Measurements from ENCODE around the gene CPA3. TPM values are rescaled to one million over a fixed set of nuclear protein-coding genes. Genes with fewer than 3 reads are reported as not detected.

Gene CPA3
- total and polyA plus RNA-seq, 2 donors from 2014 or later = 47.9 TPM; not detected in 1

GRCh38 chr3:148873270-148873927, 8.3 kb downstream of the CPA3 start:
- Histone ChIP-seq H3K27ac (ENCODE audit: low read depth in 2 of 2, low read length in 2 of 2) (no peak overlapping the region), H3K27me3 (ENCODE audit: control insufficient read depth, insufficient read depth, low read length) (no peaks in the 10 kb centered on the region), H3K9ac (ENCODE audit: low read length in 3 of 3) (no peak overlapping the region), H3K4me3 (ENCODE audit: low read length in 3 of 3) (no peak overlapping the region), H3K4me1 (ENCODE audit: control insufficient read depth in 2 of 3, insufficient read depth in 2 of 3, low read depth in 1 of 3, low read length in 3 of 3) (no peaks in the 10 kb centered on the region), H3K36me3 (ENCODE audit: control insufficient read depth in 2 of 3, insufficient read depth in 3 of 3, low read length in 3 of 3) (no peaks in the 10 kb centered on the region), H3K9me3 (ENCODE audit: control insufficient read depth in 2 of 3, insufficient read depth in 1 of 3, low read length in 3 of 3) (no peaks in the 10 kb centered on the region)
- DNase-seq = no peak
- intact Hi-C loops (cut with DNase I) = no loop called here
- TF ChIP-seq CTCF (IDR thresholded peaks at IDR 0.05; ENCODE audit: borderline replicate concordance, extremely low read depth, insufficient read depth) = no peak
- no peak for FAIRE-seq

GRCh38 chr3:148873977-148874376, 8.9 kb downstream of the CPA3 start:
- no peak for DNase-seq
- H3K4me1 ChIP-seq (ENCODE audit: control insufficient read depth in 2 of 3, insufficient read depth in 2 of 3, low read depth in 1 of 3, low read length in 3 of 3) = no peaks in the 10 kb centered on the region
- no peak overlapping the region for H3K9ac ChIP-seq (ENCODE audit: low read length in 3 of 3)
- no peak for TF ChIP-seq CTCF (IDR thresholded peaks at IDR 0.05; ENCODE audit: borderline replicate concordance, extremely low read depth, insufficient read depth)
- H3K4me3 ChIP-seq (ENCODE audit: low read length in 3 of 3) = no peak overlapping the region
- H3K27me3 ChIP-seq (ENCODE audit: control insufficient read depth, insufficient read depth, low read length) = no peaks in the 10 kb centered on the region
- no peaks in the 10 kb centered on the region for H3K9me3 ChIP-seq (ENCODE audit: control insufficient read depth in 2 of 3, insufficient read depth in 1 of 3, low read length in 3 of 3)
- no peaks in the 10 kb centered on the region for H3K36me3 ChIP-seq (ENCODE audit: control insufficient read depth in 2 of 3, insufficient read depth in 3 of 3, low read length in 3 of 3)
- no peak for FAIRE-seq
- H3K27ac ChIP-seq (ENCODE audit: low read depth in 2 of 2, low read length in 2 of 2) = no peak overlapping the region
- intact Hi-C loops (cut with DNase I) = no loop called here

- intact Hi-C loops (cut with DNase I) = no loop called here
- H3K36me3 ChIP-seq (ENCODE audit: control insufficient read depth in 2 of 3, insufficient read depth in 3 of 3, low read length in 3 of 3) = no peaks in the 10 kb centered on the region
- H3K9ac ChIP-seq (ENCODE audit: low read length in 3 of 3) = no peak overlapping the region
- H3K9me3 ChIP-seq (ENCODE audit: control insufficient read depth in 2 of 3, insufficient read depth in 1 of 3, low read length in 3 of 3) = no peaks in the 10 kb centered on the region
- TF ChIP-seq CTCF (IDR thresholded peaks at IDR 0.05; ENCODE audit: borderline replicate concordance, extremely low read depth, insufficient read depth) = no peak
- no peak overlapping the region for H3K4me3 ChIP-seq (ENCODE audit: low read length in 3 of 3)
- FAIRE-seq = no peak
- no peaks in the 10 kb centered on the region for H3K4me1 ChIP-seq (ENCODE audit: control insufficient read depth in 2 of 3, insufficient read depth in 2 of 3, low read depth in 1 of 3, low read length in 3 of 3)
- no peaks in the 10 kb centered on the region for H3K27me3 ChIP-seq (ENCODE audit: control insufficient read depth, insufficient read depth, low read length)
- DNase-seq = no peak
- H3K27ac ChIP-seq (ENCODE audit: low read depth in 2 of 2, low read length in 2 of 2) = no peak overlapping the region
Measured at GRCh38 chr3:148878095-148878494, 13.0 kb downstream of the CPA3 start.

- no peak overlapping the region for H3K4me3 ChIP-seq (ENCODE audit: low read length in 3 of 3)
- no peak overlapping the region for H3K9ac ChIP-seq (ENCODE audit: low read length in 3 of 3)
- no peak for FAIRE-seq
- H3K9me3 ChIP-seq (ENCODE audit: control insufficient read depth in 2 of 3, insufficient read depth in 1 of 3, low read length in 3 of 3) = no peaks in the 10 kb centered on the region
- no peaks in the 10 kb centered on the region for H3K27me3 ChIP-seq (ENCODE audit: control insufficient read depth, insufficient read depth, low read length)
- TF ChIP-seq CTCF (IDR thresholded peaks at IDR 0.05; ENCODE audit: borderline replicate concordance, extremely low read depth, insufficient read depth) = no peak
- H3K36me3 ChIP-seq (ENCODE audit: control insufficient read depth in 2 of 3, insufficient read depth in 3 of 3, low read length in 3 of 3) = no peaks in the 10 kb centered on the region
- H3K4me1 ChIP-seq (ENCODE audit: control insufficient read depth in 2 of 3, insufficient read depth in 2 of 3, low read depth in 1 of 3, low read length in 3 of 3) = no peaks in the 10 kb centered on the region
- DNase-seq = no peak
- no peak overlapping the region for H3K27ac ChIP-seq (ENCODE audit: low read depth in 2 of 2, low read length in 2 of 2)
- intact Hi-C loops (cut with DNase I) = no loop called here
Measured at GRCh38 chr3:148879256-148879655, 14.2 kb downstream of the CPA3 start.
